ENCODE results near the gene IFNAR2.

DNA sequence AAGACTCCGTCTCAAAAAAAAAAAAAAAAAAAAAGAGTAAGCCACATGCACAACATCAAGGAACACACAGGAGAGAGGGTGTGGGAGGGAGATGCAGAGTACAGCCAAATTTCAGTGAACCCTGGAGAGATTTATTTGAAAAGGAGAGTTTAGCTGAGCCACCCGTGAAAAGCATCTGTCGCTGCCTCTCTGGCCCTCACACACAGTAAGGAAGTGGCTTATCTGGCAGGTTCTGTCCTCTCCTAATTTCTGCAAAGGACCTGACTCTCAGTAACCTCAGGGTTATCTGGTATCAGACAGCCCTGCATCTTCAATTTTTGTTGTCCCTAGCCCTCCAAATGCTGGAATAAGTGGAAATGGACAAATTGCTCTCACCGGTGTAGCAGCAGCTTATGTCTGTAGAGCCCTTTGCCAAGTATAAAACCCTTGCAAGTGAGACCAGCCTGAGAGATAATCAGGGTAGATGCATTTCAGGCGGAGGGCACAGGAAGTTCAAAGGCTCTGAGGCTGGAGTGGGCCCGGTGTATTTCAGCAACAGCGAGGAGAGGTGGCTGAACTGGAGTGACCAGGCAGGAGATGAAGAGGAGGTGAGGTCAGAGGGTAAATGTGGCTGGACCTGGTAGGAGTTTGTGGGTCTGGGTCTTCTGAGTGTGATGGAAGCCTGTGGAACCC lies 19.7 kb downstream of the IFNAR2 start:
- no peak for TF ChIP-seq FOXP2 (optimal IDR thresholded peaks at IDR 0.05; ENCODE audit: control extremely low read depth, extremely low read length, insufficient read depth)
- no peak for TF ChIP-seq POLR2AphosphoS5 (IDR thresholded peaks at IDR 0.05; ENCODE audit: borderline replicate concordance, low read depth, low read length)
